HepG2 (cell line): ENCODE results near the gene EDC3. TPM values are rescaled to one million over a fixed set of nuclear protein-coding genes. Genes with fewer than 3 reads are reported as not detected.
A peak's percentile ranks its signal among the peaks of the same experiment; 100 is the strongest.

ENCODE experiments used
- ATAC-seq: fragments of 200-7000 bp; cut with Tn5 transposase; 3 replicates; pipeline ENCODE4 v1.9.1; 2020; ENCODE audit warnings: mild to moderate bottlenecking, moderate library complexity
- BruUV-seq: library from RNA; stranded (reverse); fragments of 400-500 nt; replicated peaks from 2 replicates; lab custom pipeline; 2021; lab: Mats Ljungman, UMichigan
- CTCF ChIA-PET: fragments of 300-600 bp; formaldehyde crosslinking; extraction: SDS; loops from one replicate; lab custom pipeline; 2021; ENCODE audit warnings: low total read pairs, inconsistent platforms, low intra/inter-chr PET ratio; lab: Yijun Ruan, JAX
- POLR2A ChIA-PET: fragments of 350-600 bp; sonication (Branson Sonifier 250); formaldehyde crosslinking; loops from one replicate; lab custom pipeline; 2020; ENCODE audit warnings: antibody characterized with exemption, inconsistent platforms; lab: Yijun Ruan, JAX
- DNase-seq: peaks from one replicate; pipeline ENCODE4 v3.0.0-alpha.2; 2015; ENCODE audit warnings: low spot score
- FAIRE-seq: peaks from 3 replicates; lab custom pipeline; 2011; peaks lifted over from hg19 to GRCh38; lab: Jason Lieb, UNC
- H2AFZ ChIP-seq: one replicate; pipeline ENCODE4 v1.6.1; 2011; ENCODE audit warnings: low read length, inconsistent platforms
- H3K27ac ChIP-seq: fragments of 300-600 bp; 3 replicates; pipeline ENCODE4 v1.8.0; 2011; ENCODE audit warnings: mixed run types, mild to moderate bottlenecking, mixed read lengths, low read length, inconsistent platforms; ENCODE audit not compliant: insufficient read depth; ENCODE audit errors: extremely low read length
- H3K27me3 ChIP-seq, 2 experiments: fragments of 200-600 bp in 1 of 2; 2 replicates in 1 of 2; 3 replicates in 1 of 2; pipeline versions ENCODE4 v1.6.0 to v1.8.0; 2011; ENCODE audit warnings: low read length in 2 of 2, mild to moderate bottlenecking in 2 of 2, moderate library complexity in 2 of 2, inconsistent platforms in 1 of 2; ENCODE audit not compliant: insufficient read depth in 2 of 2, control insufficient read depth in 1 of 2
- H3K36me3 ChIP-seq, 2 experiments: fragments of 200-600 bp in 1 of 2; replicated peaks in 1 of 2; 2 replicates in 1 of 2; 3 replicates in 1 of 2; pipeline versions ENCODE4 v1.5.1 to v1.8.0; 2011; ENCODE audit warnings: low read length in 2 of 2, inconsistent platforms in 1 of 2; ENCODE audit not compliant: insufficient read depth in 2 of 2, control insufficient read depth in 1 of 2
- H3K4me1 ChIP-seq: 2 replicates; pipeline ENCODE4 v1.5.1; 2012; ENCODE audit warnings: low read length, inconsistent platforms; ENCODE audit not compliant: insufficient read depth
- H3K4me2 ChIP-seq: 2 replicates; pipeline ENCODE4 v1.6.0; 2011; ENCODE audit warnings: low read depth, low read length, inconsistent platforms
- H3K4me3 ChIP-seq, 3 experiments: fragments of 200-600 bp in 1 of 3; sonication (generic), shearing (Covaris generic) in 1 of 3; replicated peaks in 1 of 3; 2 replicates each; pipeline ENCODE4 v1.5.1; 2011 to 2016; ENCODE audit warnings: low read length in 3 of 3, inconsistent platforms in 2 of 3, low read depth in 2 of 3, mild to moderate bottlenecking in 2 of 3, control low read depth in 1 of 3, mixed read lengths in 1 of 3; ENCODE audit not compliant: insufficient read depth in 1 of 3
- H3K79me2 ChIP-seq: one replicate; pipeline ENCODE4 v1.6.1; 2011; ENCODE audit warnings: low read length, inconsistent platforms; ENCODE audit not compliant: insufficient read depth
- H3K9ac ChIP-seq: 2 replicates; pipeline ENCODE4 v1.6.0; 2011; ENCODE audit warnings: mild to moderate bottlenecking, low read depth, low read length, inconsistent platforms; ENCODE audit not compliant: insufficient read depth
- H3K9me3 ChIP-seq: 2 replicates; pipeline ENCODE4 v1.5.1; 2012; ENCODE audit warnings: mild to moderate bottlenecking, low read length
- H4K20me1 ChIP-seq: 2 replicates; pipeline ENCODE4 v1.6.0; 2011; ENCODE audit warnings: inconsistent platforms, mild to moderate bottlenecking, low read length, moderate library complexity; ENCODE audit not compliant: insufficient read depth
- FOXO1 ChIP-seq: sonication (generic); formaldehyde crosslinking; IDR thresholded peaks from 2 replicates; pipeline ENCODE4 v1.4.0; 2020; ENCODE audit warnings: missing genetic modification reagents
- JARID2 ChIP-seq: sonication (generic); formaldehyde crosslinking; IDR thresholded peaks from 2 replicates; pipeline ENCODE4 v1.8.1; 2023; ENCODE audit warnings: missing genetic modification reagents, inconsistent platforms; ENCODE audit not compliant: insufficient replicate concordance
- LCORL ChIP-seq, 2 experiments: fragments of 450-650 bp in 1 of 2; sonication (generic) in 1 of 2; formaldehyde crosslinking in 1 of 2; IDR thresholded peaks; 2 replicates each; pipeline versions ENCODE4 v1.5.0 to v1.6.1; 2017 to 2020; ENCODE audit warnings: antibody characterized with exemption in 1 of 2, missing genetic modification reagents in 1 of 2
- PAF1 ChIP-seq: IDR thresholded peaks from 2 replicates; pipeline ENCODE4 v1.6.1; 2016; ENCODE audit warnings: missing genetic modification reagents, missing compliant biosample characterization
- POLR2A ChIP-seq, 2 experiments: IDR thresholded peaks; 2 replicates each; pipeline ENCODE4 v1.6.1; 2011; ENCODE audit warnings: low read depth in 2 of 2, low read length in 2 of 2, mild to moderate bottlenecking in 1 of 2, moderate library complexity in 1 of 2; ENCODE audit not compliant: insufficient read depth in 1 of 2
- POLR2G ChIP-seq: fragments of 200-400 bp; formaldehyde crosslinking; IDR thresholded peaks from 2 replicates; pipeline ENCODE4 v1.6.1; 2018; ENCODE audit warnings: mild to moderate bottlenecking, low read depth, low read length, moderate library complexity
- RBM22 ChIP-seq: fragments of 200-400 bp; formaldehyde crosslinking; optimal IDR thresholded peaks from 2 replicates; pipeline ENCODE3; 2017; ENCODE audit warnings: mild to moderate bottlenecking, low read length, moderate library complexity
- SALL1 ChIP-seq: sonication (generic); formaldehyde crosslinking; IDR thresholded peaks from 2 replicates; pipeline ENCODE4 v1.8.0; 2022; ENCODE audit warnings: mild to moderate bottlenecking, missing genetic modification reagents
- ZKSCAN8 ChIP-seq: IDR thresholded peaks from 2 replicates; pipeline ENCODE4 v1.6.1; 2016; ENCODE audit warnings: borderline replicate concordance, missing genetic modification reagents, missing compliant biosample characterization
- ZNF20 ChIP-seq: sonication (generic); formaldehyde crosslinking; IDR thresholded peaks from 2 replicates; pipeline ENCODE4 v1.4.0; 2020; ENCODE audit warnings: mild to moderate bottlenecking, moderate library complexity, missing genetic modification reagents
- ZNF225 ChIP-seq: sonication (generic); formaldehyde crosslinking; IDR thresholded peaks from 2 replicates; pipeline ENCODE4 v1.4.0; 2020; ENCODE audit warnings: mild to moderate bottlenecking, missing genetic modification reagents
- ZNF296 ChIP-seq: sonication (generic); formaldehyde crosslinking; conservative IDR thresholded peaks from 2 replicates; pipeline ENCODE4 v1.5.0; 2020; ENCODE audit warnings: mild to moderate bottlenecking, missing genetic modification reagents
- ZNF605 ChIP-seq: sonication (generic); formaldehyde crosslinking; IDR thresholded peaks from 2 replicates; pipeline ENCODE4 v1.8.0; 2022; ENCODE audit warnings: mild to moderate bottlenecking, missing genetic modification reagents
- ZNF781 ChIP-seq: sonication (generic); formaldehyde crosslinking; IDR thresholded peaks from 2 replicates; pipeline ENCODE4 v1.5.1; 2020; ENCODE audit warnings: borderline replicate concordance, mild to moderate bottlenecking, missing genetic modification reagents; ENCODE audit errors: not compliant biosample characterization
- ZSCAN30 ChIP-seq: sonication (generic); formaldehyde crosslinking; IDR thresholded peaks from 2 replicates; pipeline ENCODE4 v1.5.0; 2020; ENCODE audit warnings: mild to moderate bottlenecking, missing genetic modification reagents
- WGBS: methylation state at CpG from one replicate; pipeline ENCODE4 v1.1.6; 2017; ENCODE audit warnings: low lambda C conversion rate; 5-methylcytosine and 5-hydroxymethylcytosine counted together
- in situ Hi-C: cut with HindIII; loops from 2 replicates; pipeline ENCODE4 v1.10.0; 2017; ENCODE audit warnings: low pct_unique_long_range_greater_than_20kb; ENCODE audit not compliant: extremely low pct_ligation_motif_present
- intact Hi-C: fragments of 100-400 bp; cut with micrococcal nuclease; formaldehyde crosslinking; loops from one replicate; pipeline ENCODE4 v1.10.0; 2022; ENCODE audit not compliant: unreplicated experiment
- polyA plus RNA-seq, 8 experiments: library from polyadenylated mRNA; depleted of rRNA in 3 of 8; stranded (reverse) in 7 of 8; unstranded in 1 of 8; fragments of >200 nt; fragmentation: Illumina TruSeq in 4 of 8; extraction: Trizol in 4 of 8; gene quantifications; 2 replicates each; pipeline versions ENCODE4 v1.2.1 to v1.2.3, GENCODE V29; 2011 to 2016; ENCODE audit warnings: low read depth in 4 of 8, missing spikeins in 1 of 8, mixed read lengths in 1 of 8; ENCODE audit not compliant: insufficient read depth in 1 of 8
- total RNA-seq, 5 experiments: library from RNA; depleted of rRNA; stranded (reverse); fragments of >200 nt; fragmentation: Illumina TruSeq; extraction: Trizol; gene quantifications; 2 replicates each; pipeline ENCODE4 v1.2.3, GENCODE V29; 2016; ENCODE audit warnings: low read depth in 1 of 5
- TF ChIP-seq, protein P1 (sequence below), 2 experiments: sonication (generic) in 1 of 2; formaldehyde crosslinking in 1 of 2; IDR thresholded peaks; 2 replicates each; pipeline versions ENCODE4 v1.4.0 to v1.6.1; 2018 to 2020; ENCODE audit warnings: missing genetic modification reagents in 2 of 2, borderline replicate concordance in 1 of 2, low read depth in 1 of 2, mild to moderate bottlenecking in 1 of 2, missing biosample characterization in 1 of 2

Gene EDC3
- total and polyA plus RNA-seq, 2 of the 13 experiments (the other 11 are each of a cell fraction or from before 2014, with no cell fraction given) = 17.4 to 32.0 TPM

- Histone ChIP-seq H4K20me1 (peaks cover 27% of the 10 kb centered on the region), H3K4me1 (peaks cover 20% of the 10 kb centered on the region), H2AFZ (no peak overlapping the region), H3K27me3 (no peaks in the 10 kb centered on the region), H3K79me2 (no peaks in the 10 kb centered on the region), H3K9me3 (no peaks in the 10 kb centered on the region), H3K36me3 (peaks cover 57 to 87% of the 10 kb centered on the region in 2 experiments), H3K4me2 (peak overlapping the region; percentile 34; the same call in 1 of the 2 replicates), H3K4me3 (no peak overlapping the region), H3K27ac (peak overlapping the region; percentile 44), H3K9ac (no peak overlapping the region)
- POLR2A ChIA-PET = interaction anchor here (0.6 to 2.5 kb wide), 6 partner anchors 16 to 153 kb away, joined by 3 to 12 read pairs (median 4); partner anchors contain the start of gene CLK3
- DNase-seq (no peak), ATAC-seq (peak; percentile 13), FAIRE-seq (no peak)
- intact Hi-C loops (no loop called here), in situ Hi-C loops (loop anchor here (10.0 kb wide), 1 partner anchor 324 kb away; the partner anchor contains the start of gene RPP25)
- CTCF ChIA-PET = interaction anchor here (1.8 to 2.9 kb wide), 4 partner anchors 10 to 257 kb away, joined by 4 to 22 read pairs (median 16); no protein-coding TSS in a partner anchor
- 64% methylated on average over 1 of the region's 3 CpGs for WGBS
- BruUV-seq = no TSS peak
- TF ChIP-seq ZNF20 (CRISPR knock-in tag) = no peak
- 0 out of 2 replicates have a peak, but pooled peaks have one; percentile 2 for TF ChIP-seq ZNF605 (CRISPR knock-in tag)
- TF ChIP-seq ZNF225 = 0 out of 2 replicates have a peak, but pooled peaks have one; percentile 46
- TF ChIP-seq JARID2 = no peak
- TF ChIP-seq ZSCAN30 (CRISPR knock-in tag) = no peak
Measured at GRCh38 chr15:74631087-74631385, 64.8 kb downstream of the EDC3 start.

DNA sequence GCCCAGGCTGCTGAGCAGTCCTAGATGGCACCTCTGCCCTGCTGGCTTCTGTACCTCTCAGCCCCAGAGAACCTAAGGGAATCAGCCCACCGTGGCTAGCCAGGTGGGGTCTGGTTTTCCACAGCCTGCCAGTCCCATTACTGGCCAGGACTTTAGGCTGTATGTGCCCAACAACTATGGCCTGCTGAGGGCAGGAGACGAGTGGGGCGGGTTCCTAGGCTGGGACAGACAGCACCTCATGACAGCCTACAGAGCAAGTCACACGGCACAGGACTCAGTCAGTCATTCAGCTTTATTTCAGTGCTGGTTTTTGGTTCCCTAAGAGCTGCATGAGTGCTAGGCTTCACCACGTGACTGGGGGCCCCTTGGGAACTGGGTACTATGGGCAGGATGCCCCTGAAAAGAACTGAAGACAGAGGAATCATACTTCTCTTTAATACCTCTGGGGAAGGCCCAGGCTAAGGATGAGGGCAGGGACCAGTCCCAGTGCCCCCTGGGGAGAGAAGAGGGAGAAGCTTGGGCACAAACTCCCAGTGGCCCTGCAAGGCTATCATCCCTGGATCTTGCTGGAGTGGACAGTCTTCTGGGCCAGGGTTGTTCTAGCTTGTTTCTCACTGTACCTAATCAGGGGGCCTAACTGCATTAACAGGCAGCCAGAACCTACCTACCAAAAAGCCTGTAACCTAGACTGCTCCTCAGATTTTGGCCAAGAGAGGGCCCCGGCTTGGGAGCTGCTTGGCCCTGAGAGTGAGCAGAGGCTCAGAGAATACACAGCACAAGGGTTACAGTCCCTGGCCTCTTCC, 65.3 kb downstream of the EDC3 start:
- ChIA-PET CTCF (interaction anchor here (1.8 to 2.9 kb wide), 4 partner anchors 9 to 256 kb away, joined by 4 to 22 read pairs (median 16); no protein-coding TSS in a partner anchor), POLR2A (interaction anchor here (0.6 to 2.5 kb wide), 5 partner anchors 15 to 154 kb away, joined by 3 to 12 read pairs (median 4); partner anchors contain the start of gene CLK3)
- in situ Hi-C loops = loop anchor here (10.0 kb wide), 1 partner anchor 324 kb away; the partner anchor contains the start of gene RPP25
- Histone ChIP-seq H3K4me1 (peaks cover 20% of the 10 kb centered on the region), H2AFZ (no peak overlapping the region), H3K4me3 (no peak overlapping the region), H4K20me1 (peaks cover 22% of the 10 kb centered on the region), H3K27ac (peak overlapping the region; percentile 44), H3K9ac (no peak overlapping the region), H3K9me3 (no peaks in the 10 kb centered on the region), H3K79me2 (no peaks in the 10 kb centered on the region), H3K4me2 (no peak overlapping the region), H3K27me3 (no peaks in the 10 kb centered on the region), H3K36me3 (peaks cover 60 to 87% of the 10 kb centered on the region in 2 experiments)
- TF ChIP-seq, protein P1, sequence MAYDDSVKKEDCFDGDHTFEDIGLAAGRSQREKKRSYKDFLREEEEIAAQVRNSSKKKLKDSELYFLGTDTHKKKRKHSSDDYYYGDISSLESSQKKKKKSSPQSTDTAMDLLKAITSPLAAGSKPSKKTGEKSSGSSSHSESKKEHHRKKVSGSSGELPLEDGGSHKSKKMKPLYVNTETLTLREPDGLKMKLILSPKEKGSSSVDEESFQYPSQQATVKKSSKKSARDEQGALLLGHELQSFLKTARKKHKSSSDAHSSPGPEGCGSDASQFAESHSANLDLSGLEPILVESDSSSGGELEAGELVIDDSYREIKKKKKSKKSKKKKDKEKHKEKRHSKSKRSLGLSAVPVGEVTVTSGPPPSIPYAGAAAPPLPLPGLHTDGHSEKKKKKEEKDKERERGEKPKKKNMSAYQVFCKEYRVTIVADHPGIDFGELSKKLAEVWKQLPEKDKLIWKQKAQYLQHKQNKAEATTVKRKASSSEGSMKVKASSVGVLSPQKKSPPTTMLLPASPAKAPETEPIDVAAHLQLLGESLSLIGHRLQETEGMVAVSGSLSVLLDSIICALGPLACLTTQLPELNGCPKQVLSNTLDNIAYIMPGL (CRISPR knock-in tag; IDR thresholded peaks at IDR 0.05; ENCODE audit: borderline replicate concordance in 1 of 2, low read depth in 1 of 2) = no peak
- TF ChIP-seq POLR2G = peak; percentile 10
- no peak for TF ChIP-seq SALL1
- TF ChIP-seq LCORL (IDR thresholded peaks at IDR 0.05) = no peak
- no peak for TF ChIP-seq LCORL (CRISPR knock-in tag; IDR thresholded peaks at IDR 0.05)
- no peak for TF ChIP-seq PAF1
- peak; percentile 94 for TF ChIP-seq RBM22
- TF ChIP-seq ZNF296 = no peak
- TF ChIP-seq ZNF781 = no peak
- TF ChIP-seq ZKSCAN8 (CRISPR knock-in tag) = no peak
- no peak for TF ChIP-seq FOXO1 (CRISPR knock-in tag)
- TF ChIP-seq POLR2A (IDR thresholded peaks at IDR 0.05; ENCODE audit: insufficient read depth in 1 of 2, low read depth in 2 of 2, low read length in 2 of 2) = peak in 1 of 2 experiments; percentile 54; a peak in 2 of 4 replicates
- BruUV-seq = no TSS peak
- no peak for FAIRE-seq
- no peak for ATAC-seq
- WGBS = 96% methylated on average over 5 of the region's 6 CpGs
- intact Hi-C loops = no loop called here
- DNase-seq = no peak
